Right lobe of liver (tissue), 4 donors: Measurements from ENCODE around the gene MBNL3.

Experiments
- POLR2A ChIP-seq: fragments of 450-650 bp; IDR thresholded peaks from one replicate; pipeline ENCODE4 v1.6.1; 2017; ENCODE audit warnings: antibody characterized with exemption, mild to moderate bottlenecking
- TF ChIP-seq, protein P1 (sequence below), 4 donors: fragments of 200-600 bp in 3 of 4; fragments of 450-650 bp in 1 of 4; IDR thresholded peaks; one replicate each; pipeline versions ENCODE4 v1.5.1 to v1.8.0; 2016 to 2022; ENCODE audit warnings: antibody characterized with exemption in 4 of 4, mild to moderate bottlenecking in 2 of 4
- donor health status: DM: no; HTN: no; CAD: no.
- donor health status: DM: no; HTN: no; CAD: no.
- donor health status: DM: no; HTN: yes; CAD: no.

DNA sequence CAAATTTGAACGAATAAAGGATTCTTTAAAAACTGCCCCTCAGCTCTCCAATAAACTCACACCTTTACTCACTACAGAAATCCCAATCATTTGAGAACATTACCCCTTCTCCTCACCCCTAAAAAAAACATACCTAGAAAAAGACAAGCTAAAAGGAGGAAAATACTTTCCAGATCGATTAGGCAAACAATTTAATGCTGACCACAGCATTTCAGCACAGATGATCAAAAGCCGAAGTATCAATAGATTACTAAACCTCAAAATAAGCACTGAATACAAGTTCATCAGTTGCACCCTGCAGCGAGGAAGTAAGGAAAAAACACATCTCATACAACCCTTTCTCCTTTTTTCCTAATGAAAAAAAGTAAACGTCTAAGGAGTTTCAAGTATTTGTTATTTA lies 65.5 kb downstream of the MBNL3 start:
- TF ChIP-seq, protein P1, sequence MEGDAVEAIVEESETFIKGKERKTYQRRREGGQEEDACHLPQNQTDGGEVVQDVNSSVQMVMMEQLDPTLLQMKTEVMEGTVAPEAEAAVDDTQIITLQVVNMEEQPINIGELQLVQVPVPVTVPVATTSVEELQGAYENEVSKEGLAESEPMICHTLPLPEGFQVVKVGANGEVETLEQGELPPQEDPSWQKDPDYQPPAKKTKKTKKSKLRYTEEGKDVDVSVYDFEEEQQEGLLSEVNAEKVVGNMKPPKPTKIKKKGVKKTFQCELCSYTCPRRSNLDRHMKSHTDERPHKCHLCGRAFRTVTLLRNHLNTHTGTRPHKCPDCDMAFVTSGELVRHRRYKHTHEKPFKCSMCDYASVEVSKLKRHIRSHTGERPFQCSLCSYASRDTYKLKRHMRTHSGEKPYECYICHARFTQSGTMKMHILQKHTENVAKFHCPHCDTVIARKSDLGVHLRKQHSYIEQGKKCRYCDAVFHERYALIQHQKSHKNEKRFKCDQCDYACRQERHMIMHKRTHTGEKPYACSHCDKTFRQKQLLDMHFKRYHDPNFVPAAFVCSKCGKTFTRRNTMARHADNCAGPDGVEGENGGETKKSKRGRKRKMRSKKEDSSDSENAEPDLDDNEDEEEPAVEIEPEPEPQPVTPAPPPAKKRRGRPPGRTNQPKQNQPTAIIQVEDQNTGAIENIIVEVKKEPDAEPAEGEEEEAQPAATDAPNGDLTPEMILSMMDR (IDR thresholded peaks at IDR 0.05), result no peak
- TF ChIP-seq POLR2A, result no peak
